HG03520 (cell line): Measurements from ENCODE around the gene HLA-DPA1.
"Not testable (repeated sequence)": the region's sequence is repeated elsewhere in the genome, so short reads cannot be mapped to it uniquely, and the experiment has no call there.

Source experiments
- ATAC-seq: cut with Tn5 transposase; IDR thresholded peaks from one replicate; pipeline ENCODE4 v1.9.1; 2021; ENCODE audit warnings: mild to moderate bottlenecking, moderate library complexity; ENCODE audit not compliant: unreplicated experiment

HLA-DPA1 gene

DNA sequence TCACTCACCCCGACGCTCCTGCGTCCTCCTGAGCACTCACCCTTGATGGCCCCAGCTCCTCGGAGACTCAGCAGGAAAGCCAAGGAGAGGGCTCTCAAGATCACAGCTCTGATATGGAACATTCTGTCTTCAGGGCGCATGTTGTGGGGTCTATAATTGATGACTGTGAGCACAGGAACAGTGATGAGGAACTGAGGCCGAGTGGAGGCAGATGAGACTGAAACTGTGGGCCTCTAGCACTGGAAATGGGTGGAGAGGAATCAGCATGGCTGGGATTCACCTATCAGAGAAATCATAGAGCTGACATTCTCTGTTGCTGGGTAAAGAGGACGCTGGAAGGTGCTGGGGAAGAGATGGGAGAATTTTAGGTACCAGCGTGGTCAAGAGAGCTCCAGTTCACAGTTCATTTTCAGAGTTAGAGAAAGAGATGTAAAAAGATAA is at the start of gene HLA-DPA1:
Gene HLA-DPA1 (minus strand): TSS at position 219 of the 441 bp plus-strand sequence.
- ATAC-seq: peak; percentile 68

GRCh38 chr6:33123181-33123580 is 49.7 kb upstream of the HLA-DPA1 start:
- ATAC-seq: no peak

GRCh38 chr6:33120001-33120400 is 46.6 kb upstream of the HLA-DPA1 start:
- ATAC-seq: no peak

DNA sequence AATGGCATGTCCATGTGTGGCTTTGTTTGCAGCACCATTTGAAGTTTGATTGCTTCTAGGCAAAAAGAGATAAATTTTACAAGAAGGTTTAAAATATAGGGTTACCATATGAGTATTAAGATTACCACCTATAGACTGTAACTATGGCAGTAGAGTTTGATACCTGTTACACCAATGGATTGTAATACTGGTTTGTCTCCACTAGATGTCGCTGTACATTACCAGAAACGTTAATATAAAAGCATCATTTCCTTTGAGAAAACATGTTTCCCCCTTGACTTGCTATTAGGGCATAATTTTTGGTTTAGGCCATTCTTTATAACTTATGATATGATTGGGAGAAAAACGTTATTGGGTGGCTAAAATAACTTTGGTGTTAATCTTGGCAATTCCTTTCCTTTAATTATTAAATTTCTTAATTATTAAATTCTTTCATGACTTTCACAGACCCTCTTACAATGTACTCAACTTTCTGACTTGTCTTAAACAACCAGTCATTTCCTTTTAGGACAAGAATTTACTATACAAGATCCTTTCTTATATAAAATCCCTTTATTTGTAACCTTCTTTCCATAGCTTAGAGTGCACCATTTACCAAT is 45.2 kb upstream of the HLA-DPA1 start:
- no peak for ATAC-seq

- no peak for ATAC-seq
These were observed 44.4 kb upstream of the HLA-DPA1 start for GRCh38 chr6:33117811-33118277.

GRCh38 chr6:33116841-33117711 is 43.6 kb upstream of the HLA-DPA1 start:
- ATAC-seq: no peak

DNA sequence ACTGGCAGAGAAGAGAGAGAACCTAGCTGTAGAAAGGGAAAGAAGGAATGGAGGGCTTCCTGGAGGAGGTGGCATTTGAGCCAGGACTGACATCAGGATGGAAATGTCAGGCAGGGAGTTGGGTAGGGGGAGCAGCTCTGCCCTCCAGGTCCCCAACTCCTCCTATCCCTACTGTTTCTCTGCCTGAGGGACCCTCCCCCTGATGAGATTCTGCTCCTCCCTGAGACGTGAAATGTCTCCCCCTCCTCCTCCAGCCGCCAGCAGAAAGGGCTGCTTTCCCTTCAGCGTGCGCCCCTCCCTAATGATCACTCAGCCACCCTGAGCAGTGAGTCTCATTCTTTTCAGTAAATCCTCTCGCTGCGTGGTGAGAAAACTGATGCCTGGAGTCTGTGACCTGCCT is 43.0 kb upstream of the HLA-DPA1 start:
- no peak for ATAC-seq

DNA sequence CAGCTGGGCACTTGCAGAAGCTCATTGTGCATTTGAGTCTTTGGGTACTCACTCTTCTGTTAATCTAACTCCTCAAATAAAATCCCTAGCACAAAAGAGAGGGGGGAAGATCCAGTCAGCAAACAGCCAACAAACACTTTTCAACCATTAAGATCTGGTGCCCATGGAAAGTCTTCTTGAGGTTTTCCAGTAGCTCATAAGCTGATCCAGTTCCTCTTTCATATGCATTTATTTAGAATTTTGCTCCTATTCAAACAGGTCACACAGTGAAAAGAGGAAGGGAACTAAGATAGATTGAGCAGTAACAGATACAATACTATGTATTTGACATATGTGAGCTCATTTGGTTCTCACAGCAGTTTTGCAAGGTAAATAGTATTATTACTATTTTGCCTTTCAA is 41.0 kb upstream of the HLA-DPA1 start:
- ATAC-seq: no peak

DNA sequence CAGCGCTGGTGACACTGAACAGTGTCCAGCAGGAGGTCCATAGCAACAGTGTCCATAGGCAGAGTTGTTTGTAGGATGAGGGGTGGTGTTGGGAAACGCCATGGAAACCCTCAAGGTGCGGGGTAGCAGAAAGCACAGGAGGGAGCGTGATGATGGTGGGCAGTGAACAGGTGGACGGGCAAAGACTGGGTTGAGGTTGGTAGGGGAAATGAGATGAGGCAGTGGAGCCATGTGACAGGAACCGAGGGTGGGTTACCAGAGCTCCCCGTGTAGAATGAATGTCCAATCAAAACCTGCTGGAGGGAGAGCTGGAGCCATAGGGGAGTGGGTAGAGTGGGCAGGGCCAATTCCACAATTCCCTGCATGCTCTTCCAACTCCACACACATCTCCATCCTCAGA is 40.3 kb upstream of the HLA-DPA1 start:
- ATAC-seq: no peak

DNA sequence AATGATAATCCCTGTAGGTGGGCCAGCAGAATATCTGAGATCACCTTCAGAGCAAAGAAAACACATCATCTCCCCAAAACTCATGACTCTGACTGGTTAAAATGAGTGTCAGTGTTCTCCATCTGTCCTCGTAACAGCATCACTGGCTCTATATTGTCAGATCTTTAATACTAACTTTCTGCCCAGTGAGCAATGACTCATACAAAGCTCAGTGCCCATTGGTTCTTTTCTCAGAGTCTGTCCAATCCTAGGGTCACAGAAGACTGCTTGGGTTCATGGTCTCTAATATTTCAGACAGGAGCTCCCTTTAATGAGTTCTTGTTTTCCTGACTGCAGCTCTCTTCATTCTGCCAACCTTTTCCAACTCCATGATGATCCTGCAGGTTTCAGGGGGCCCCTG is 38.7 kb upstream of the HLA-DPA1 start:
- peak; percentile 93 for ATAC-seq

DNA sequence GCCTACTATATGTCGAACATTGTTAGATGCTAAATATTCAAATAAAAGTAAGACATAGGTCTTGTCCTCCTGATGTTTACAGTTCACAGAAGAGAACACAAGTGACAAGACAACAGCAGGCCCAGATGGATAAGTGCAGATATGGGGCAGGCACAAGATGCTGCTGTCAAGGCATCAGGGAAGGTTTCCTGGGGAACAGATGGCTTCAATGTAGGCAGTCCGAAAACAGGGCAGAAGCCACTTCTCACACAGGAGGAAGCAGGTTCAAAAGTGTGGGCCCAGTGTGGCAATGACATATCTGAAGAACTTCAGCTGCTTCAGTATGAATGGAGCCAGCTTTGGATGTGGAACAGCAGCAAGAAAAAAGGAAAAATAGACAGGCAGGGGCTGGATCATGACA is 34.9 kb upstream of the HLA-DPA1 start:
- no peak for ATAC-seq

DNA sequence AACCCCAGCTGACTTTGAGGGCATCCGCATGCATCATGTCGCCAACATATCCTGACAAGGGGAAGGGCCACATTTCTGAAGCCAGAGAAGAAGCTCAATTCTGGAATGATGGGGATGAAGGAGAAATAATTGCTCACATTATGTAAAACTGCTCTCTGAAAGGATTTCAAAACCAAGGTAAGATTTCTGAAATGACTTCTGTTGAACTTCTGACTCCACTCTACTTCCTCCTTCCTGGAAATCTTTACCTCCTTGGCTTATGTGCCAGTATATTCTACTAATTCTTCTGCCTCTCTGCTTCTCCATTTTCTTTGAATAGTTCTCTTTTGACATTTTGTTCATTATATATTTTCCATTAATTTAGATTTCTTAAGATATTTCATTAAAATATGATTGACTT is 34.2 kb upstream of the HLA-DPA1 start:
- ATAC-seq: no peak

GRCh38 chr6:33105916-33106871 is 32.7 kb upstream of the HLA-DPA1 start:
- ATAC-seq: no peak

DNA sequence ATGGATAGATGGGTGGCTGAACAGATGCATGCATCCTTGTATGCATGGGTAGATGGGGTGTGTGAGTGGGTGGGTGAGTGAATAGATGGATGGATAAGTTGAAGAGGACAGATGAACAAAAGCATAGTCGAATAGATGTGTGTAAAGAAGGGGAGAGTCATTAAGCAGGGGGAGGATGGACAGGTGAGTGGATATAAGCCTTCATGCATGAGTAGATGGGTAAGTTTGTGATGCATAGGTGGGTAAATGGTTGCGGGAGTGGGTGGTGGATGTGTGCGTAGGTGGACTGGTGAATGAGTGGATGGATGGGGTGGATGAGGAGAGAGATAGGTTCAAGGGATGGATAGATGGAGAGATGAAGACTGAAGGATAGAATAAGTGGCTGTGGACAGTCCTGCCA is 31.9 kb upstream of the HLA-DPA1 start:
- ATAC-seq: no peak

GRCh38 chr6:33104887-33105286 is 31.4 kb upstream of the HLA-DPA1 start:
- ATAC-seq: no peak

- ATAC-seq: no peak
These were observed 30.3 kb upstream of the HLA-DPA1 start for GRCh38 chr6:33103776-33104175.

DNA sequence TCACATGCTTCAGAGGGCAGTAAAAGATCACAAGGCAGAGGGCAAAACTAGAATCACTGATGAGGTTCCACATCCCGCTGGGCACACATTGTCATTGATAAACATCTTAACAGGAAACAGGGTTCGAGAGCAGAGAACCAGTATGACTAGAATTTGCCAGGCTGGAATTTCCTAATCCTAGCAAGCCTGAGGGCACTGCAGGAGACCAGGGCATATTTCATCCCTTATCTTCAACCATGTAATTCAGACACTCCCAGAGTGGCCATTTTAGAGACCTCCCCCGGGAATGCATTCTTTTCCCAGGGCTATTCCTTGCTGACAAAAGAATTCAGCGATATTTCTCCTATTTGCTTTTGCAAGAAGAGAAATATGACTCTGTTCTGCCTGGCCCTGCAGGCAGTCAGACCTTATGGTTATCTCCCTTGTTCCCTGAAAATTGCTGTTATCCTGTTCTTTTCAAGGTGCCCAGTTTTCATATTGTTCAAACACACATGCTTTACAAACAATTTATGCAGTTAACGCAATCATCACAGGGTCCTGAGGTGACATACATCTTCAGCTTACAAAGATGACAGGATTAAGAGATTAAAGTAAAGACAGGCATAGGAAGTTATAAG is 27.8 kb upstream of the HLA-DPA1 start:
- not testable (repeated sequence) for ATAC-seq

GRCh38 chr6:33095681-33096080 is 22.2 kb upstream of the HLA-DPA1 start:
- no peak for ATAC-seq

- ATAC-seq: no peak
These were observed 20.4 kb upstream of the HLA-DPA1 start for GRCh38 chr6:33093855-33094254.

DNA sequence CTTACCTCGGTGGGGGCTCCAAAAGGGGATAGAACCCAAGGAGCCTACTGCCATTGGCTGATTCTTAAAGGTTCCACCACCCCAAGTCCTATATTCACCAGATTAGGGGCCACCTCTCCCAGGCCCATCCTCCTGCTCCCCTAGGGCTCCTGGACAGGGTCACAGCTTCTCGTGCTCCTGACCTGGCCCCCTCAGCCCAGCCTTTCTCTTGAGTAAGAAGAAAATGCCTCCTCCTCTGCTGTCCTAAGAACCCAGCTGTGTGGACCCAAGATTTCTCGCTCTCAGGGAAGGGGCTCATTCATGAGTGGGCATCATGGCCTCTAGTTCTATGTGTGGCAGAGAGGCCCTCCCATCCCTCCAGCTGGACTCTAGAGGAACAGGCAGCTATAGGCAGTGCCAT is 18.9 kb upstream of the HLA-DPA1 start:
- no peak for ATAC-seq

GRCh38 chr6:33091957-33092356 is 18.5 kb upstream of the HLA-DPA1 start:
- ATAC-seq: no peak
